Vagina (tissue), 2 donors: ENCODE results near the gene MNAT1. TPM values are rescaled to one million over a fixed set of nuclear protein-coding genes. Genes with fewer than 3 reads are reported as not detected.

ENCODE experiments used
- DNase-seq, 2 donors: peaks; one replicate each; pipeline ENCODE4 v3.0.0-alpha.2; 2017; ENCODE audit errors: extremely low spot score in 2 of 2
- H3K27ac ChIP-seq: fragments of 200-600 bp; sonication (generic); one replicate; pipeline ENCODE4 v1.5.1; 2019
- H3K27me3 ChIP-seq: fragments of 200-600 bp; sonication (generic); one replicate; pipeline ENCODE4 v1.5.1; 2019
- H3K36me3 ChIP-seq, 2 donors: fragments of 200-600 bp; sonication (generic); one replicate each; pipeline ENCODE4 v1.5.1; 2017 to 2019
- H3K4me1 ChIP-seq: fragments of 200-600 bp; sonication (generic); one replicate; pipeline ENCODE4 v1.5.1; 2019
- H3K4me3 ChIP-seq, 2 donors: fragments of 200-600 bp; sonication (generic); 1 replicate in 1 of 2; 2 replicates in 1 of 2; pipeline ENCODE4 v1.5.1; 2016 to 2019
- H3K9me3 ChIP-seq: fragments of 200-600 bp; sonication (generic); one replicate; pipeline ENCODE4 v1.5.1; 2019
- POLR2A ChIP-seq, 2 donors: fragments of 450-650 bp; IDR thresholded peaks; one replicate each; pipeline ENCODE4 v1.6.1; 2017; ENCODE audit warnings: antibody characterized with exemption in 2 of 2, mild to moderate bottlenecking in 2 of 2, moderate library complexity in 2 of 2
- POLR2AphosphoS5 ChIP-seq, 2 donors: sonication (generic); formaldehyde crosslinking; IDR thresholded peaks; one replicate each; pipeline ENCODE4 v1.9.0; 2017; ENCODE audit warnings: antibody characterized with exemption in 2 of 2, mild to moderate bottlenecking in 2 of 2, low read depth in 1 of 2; ENCODE audit not compliant: insufficient read depth in 1 of 2
- intact Hi-C: fragments of 100-400 bp; cut with DNase I; formaldehyde crosslinking; loops from one replicate; pipeline ENCODE4 v1.15.1; 2023
- total RNA-seq: library from RNA; depleted of rRNA; stranded (reverse); fragments of >200 nt; gene quantifications from one replicate; pipeline ENCODE4 v1.2.3, GENCODE V29; 2016
- TF ChIP-seq, protein P1 (sequence below), 3 experiments: fragments of 450-650 bp in 2 of 3; fragments of 200-600 bp in 1 of 3; sonication (generic) in 1 of 3; IDR thresholded peaks; one replicate each; pipeline ENCODE4 v1.5.1; 2017 to 2019; ENCODE audit warnings: antibody characterized with exemption in 3 of 3, mild to moderate bottlenecking in 2 of 3, moderate library complexity in 2 of 3

MNAT1 gene
- total RNA-seq, 1 donor from 2014 or later = 38.1 TPM

DNA sequence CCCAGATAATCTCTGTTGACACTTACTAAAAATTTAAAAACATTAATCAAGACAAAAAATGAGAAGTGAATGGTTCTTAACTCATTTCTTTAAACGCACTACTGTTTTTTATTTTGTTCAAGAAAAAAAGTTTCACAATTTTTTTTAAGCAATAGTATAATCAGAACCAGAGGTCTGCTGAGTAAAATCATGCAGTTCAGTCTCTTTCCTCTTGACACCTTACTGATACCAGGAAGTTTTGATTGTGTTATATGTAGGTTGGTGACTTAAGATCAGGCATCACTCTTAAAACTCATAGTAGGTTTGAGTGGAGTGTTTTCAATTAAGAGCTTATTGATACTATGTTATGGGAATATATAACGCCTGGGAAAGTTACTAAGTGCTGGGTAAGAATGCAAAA, 125.0 kb downstream of the MNAT1 start:
- DNase-seq = no peak
- no peak overlapping the region for H3K27ac ChIP-seq
- intact Hi-C loops = no loop called here

DNA sequence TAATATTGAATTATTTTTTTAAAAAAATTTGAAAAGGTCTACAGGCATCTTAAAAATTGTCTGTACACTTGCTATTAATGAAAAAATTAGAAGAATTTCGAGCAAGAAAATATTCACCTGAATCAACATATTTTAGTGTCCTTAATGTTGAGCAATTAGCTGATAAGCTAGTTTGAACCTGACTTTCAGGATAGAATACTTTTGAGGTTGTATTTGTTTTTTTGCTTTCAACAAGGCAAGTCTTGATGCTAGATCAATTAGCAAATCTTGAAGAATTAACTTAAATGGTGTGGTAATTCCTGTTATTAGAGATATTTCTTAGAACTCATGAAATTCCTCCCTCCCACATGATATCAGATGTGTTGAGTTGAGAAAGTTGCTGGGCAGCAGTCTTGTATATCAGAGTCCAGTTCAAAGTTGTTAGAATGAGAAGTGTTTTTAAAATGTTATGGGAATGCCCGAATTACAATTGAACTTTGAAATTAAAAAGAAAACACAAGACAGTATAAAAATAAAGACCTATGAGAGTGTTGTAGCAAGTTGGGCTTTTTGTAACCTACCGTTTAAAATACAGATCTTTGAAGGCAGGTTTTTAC, 127.1 kb downstream of the MNAT1 start:
- Histone ChIP-seq H3K9me3 (no peaks in the 10 kb centered on the region), H3K36me3 (no peaks in the 10 kb centered on the region), H3K4me3 (no peak overlapping the region), H3K27me3 (no peaks in the 10 kb centered on the region), H3K4me1 (peaks cover 19% of the 10 kb centered on the region), H3K27ac (no peak overlapping the region)
- intact Hi-C loops = no loop called here
- DNase-seq = no peak
- TF ChIP-seq, protein P1, sequence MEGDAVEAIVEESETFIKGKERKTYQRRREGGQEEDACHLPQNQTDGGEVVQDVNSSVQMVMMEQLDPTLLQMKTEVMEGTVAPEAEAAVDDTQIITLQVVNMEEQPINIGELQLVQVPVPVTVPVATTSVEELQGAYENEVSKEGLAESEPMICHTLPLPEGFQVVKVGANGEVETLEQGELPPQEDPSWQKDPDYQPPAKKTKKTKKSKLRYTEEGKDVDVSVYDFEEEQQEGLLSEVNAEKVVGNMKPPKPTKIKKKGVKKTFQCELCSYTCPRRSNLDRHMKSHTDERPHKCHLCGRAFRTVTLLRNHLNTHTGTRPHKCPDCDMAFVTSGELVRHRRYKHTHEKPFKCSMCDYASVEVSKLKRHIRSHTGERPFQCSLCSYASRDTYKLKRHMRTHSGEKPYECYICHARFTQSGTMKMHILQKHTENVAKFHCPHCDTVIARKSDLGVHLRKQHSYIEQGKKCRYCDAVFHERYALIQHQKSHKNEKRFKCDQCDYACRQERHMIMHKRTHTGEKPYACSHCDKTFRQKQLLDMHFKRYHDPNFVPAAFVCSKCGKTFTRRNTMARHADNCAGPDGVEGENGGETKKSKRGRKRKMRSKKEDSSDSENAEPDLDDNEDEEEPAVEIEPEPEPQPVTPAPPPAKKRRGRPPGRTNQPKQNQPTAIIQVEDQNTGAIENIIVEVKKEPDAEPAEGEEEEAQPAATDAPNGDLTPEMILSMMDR (IDR thresholded peaks at IDR 0.05) = no peak
- no peak for TF ChIP-seq POLR2AphosphoS5 (IDR thresholded peaks at IDR 0.05; ENCODE audit: insufficient read depth in 1 of 2, low read depth in 1 of 2)
- TF ChIP-seq POLR2A (IDR thresholded peaks at IDR 0.05) = no peak

More for the DNA sequence above, 125.0 kb downstream of the MNAT1 start:
- Histone ChIP-seq H3K9me3 (no peaks in the 10 kb centered on the region), H3K36me3 (peaks cover 0 to 4% of the 10 kb centered on the region in 2 donors), H3K4me1 (peaks cover 19% of the 10 kb centered on the region), H3K27me3 (no peaks in the 10 kb centered on the region), H3K4me3 (no peak overlapping the region)
- TF ChIP-seq POLR2AphosphoS5 (IDR thresholded peaks at IDR 0.05; ENCODE audit: insufficient read depth in 1 of 2, low read depth in 1 of 2) (no peak), POLR2A (IDR thresholded peaks at IDR 0.05) (no peak)
- TF ChIP-seq, protein P1 (IDR thresholded peaks at IDR 0.05) = no peak

DNA sequence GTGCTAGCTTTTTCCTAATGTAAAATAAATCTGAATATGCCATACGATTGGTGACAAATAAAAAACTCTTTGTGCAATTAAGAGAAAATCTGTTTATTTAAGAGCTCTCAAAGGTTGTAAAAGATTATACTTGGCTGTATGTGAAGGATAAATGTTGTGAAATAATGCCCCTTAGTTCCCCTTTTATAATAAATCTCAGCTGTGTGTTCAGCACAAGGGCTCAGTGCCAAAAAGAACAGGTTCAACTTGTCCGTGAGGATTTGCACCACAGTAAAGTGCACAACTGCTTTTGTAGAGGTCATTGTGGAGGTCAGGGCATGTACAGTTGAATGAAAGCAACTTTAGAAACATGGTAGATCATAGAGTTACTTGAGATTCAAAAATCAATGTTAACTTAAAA, 127.7 kb downstream of the MNAT1 start:
- H3K36me3 ChIP-seq = no peaks in the 10 kb centered on the region
- H3K9me3 ChIP-seq = no peaks in the 10 kb centered on the region
- H3K27ac ChIP-seq = no peak overlapping the region
- intact Hi-C loops = no loop called here
- H3K27me3 ChIP-seq = no peaks in the 10 kb centered on the region
- no peak overlapping the region for H3K4me3 ChIP-seq
- H3K4me1 ChIP-seq = peaks cover 25% of the 10 kb centered on the region
- TF ChIP-seq POLR2A (IDR thresholded peaks at IDR 0.05) (no peak), POLR2AphosphoS5 (IDR thresholded peaks at IDR 0.05; ENCODE audit: insufficient read depth in 1 of 2, low read depth in 1 of 2) (peak in 1 of 2 donors; percentile 82)
- TF ChIP-seq, protein P1 (IDR thresholded peaks at IDR 0.05) = no peak
- no peak for DNase-seq

DNA sequence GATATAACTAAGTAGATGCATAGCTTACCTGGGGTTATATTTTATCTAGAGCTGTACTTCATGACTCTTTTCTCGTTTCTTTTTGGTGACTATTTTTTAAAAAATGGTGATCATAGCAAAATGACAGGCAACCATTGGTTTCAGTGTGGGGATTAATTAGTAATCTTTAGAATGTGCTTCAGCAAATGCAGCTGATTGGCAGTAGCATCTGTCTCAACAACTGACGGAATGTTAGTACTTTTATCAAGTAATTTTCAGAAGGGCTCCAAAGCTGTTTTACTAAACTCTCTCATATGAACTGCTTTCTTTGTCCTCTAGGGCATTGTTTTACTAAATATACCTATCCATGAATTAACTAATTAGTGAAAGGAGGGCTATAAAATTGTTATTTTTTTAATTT, 128.7 kb downstream of the MNAT1 start:
- Histone ChIP-seq H3K9me3 (no peaks in the 10 kb centered on the region), H3K27ac (no peak overlapping the region), H3K27me3 (no peaks in the 10 kb centered on the region), H3K4me1 (peaks cover 33% of the 10 kb centered on the region), H3K4me3 (no peak overlapping the region), H3K36me3 (no peaks in the 10 kb centered on the region)
- intact Hi-C loops = no loop called here
- DNase-seq = no peak
- no peak for TF ChIP-seq POLR2A (IDR thresholded peaks at IDR 0.05)
- TF ChIP-seq, protein P1 (IDR thresholded peaks at IDR 0.05) = no peak
- TF ChIP-seq POLR2AphosphoS5 (IDR thresholded peaks at IDR 0.05; ENCODE audit: insufficient read depth in 1 of 2, low read depth in 1 of 2) = no peak

DNA sequence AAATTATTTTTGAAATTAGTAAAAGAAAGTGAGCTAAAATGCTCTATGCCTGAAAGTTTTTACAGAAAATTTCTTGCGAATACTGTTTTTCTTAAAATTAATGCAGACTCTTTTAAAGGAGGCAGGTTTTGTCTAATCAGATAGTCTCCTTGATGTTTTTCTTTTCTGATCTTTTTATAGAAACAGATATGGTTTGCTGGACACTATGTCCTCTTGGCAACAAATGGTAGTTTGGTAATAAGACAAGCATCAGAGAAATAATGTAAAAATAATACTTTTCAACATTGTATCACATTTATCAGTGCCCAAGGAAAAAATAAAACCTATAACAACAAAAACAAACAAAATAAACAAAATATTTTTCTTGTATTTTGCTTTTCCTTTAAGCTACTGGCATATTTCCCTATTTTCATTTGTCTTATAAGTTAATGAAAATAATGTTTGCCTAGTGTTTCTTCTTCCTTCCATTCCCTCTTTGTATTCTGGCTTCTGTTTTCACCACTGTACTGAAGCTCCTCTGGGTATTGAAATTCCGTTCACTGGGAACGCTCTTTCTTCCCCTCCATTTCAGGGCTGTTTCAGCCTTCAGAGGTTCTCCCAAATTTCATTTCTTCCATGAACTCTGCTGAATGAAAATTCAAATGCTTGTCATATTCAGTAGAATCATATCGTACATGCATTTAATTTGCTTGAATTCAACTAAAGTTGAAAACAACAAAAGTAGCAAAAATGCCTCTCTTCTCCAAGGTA, 131.0 kb downstream of the MNAT1 start:
- Histone ChIP-seq H3K36me3 (no peaks in the 10 kb centered on the region), H3K27ac (no peak overlapping the region), H3K9me3 (no peaks in the 10 kb centered on the region), H3K4me1 (peaks cover 33% of the 10 kb centered on the region), H3K27me3 (no peaks in the 10 kb centered on the region), H3K4me3 (no peak overlapping the region)
- no peak for DNase-seq
- TF ChIP-seq POLR2A (IDR thresholded peaks at IDR 0.05) (no peak), POLR2AphosphoS5 (IDR thresholded peaks at IDR 0.05; ENCODE audit: insufficient read depth in 1 of 2, low read depth in 1 of 2) (no peak)
- TF ChIP-seq, protein P1 (IDR thresholded peaks at IDR 0.05) = no peak
- intact Hi-C loops = no loop called here
